Activated T-cell treated with anti-CD3 and anti-CD28 coated beads, Interleukin-2, amount 50 U/mL, for 24 hours (primary cell): Measurements from ENCODE around the gene UBASH3A.

Experiments
- DNase-seq: peaks from one replicate; pipeline ENCODE4 v3.0.0-alpha.2; 2020
- H3K27ac Mint-ChIP-seq: 2 replicates; pipeline ENCODE4 v1.8.0; 2020; ENCODE audit warnings: mild to moderate bottlenecking, mixed read lengths
- H3K27me3 Mint-ChIP-seq: 2 replicates; pipeline ENCODE4 v1.8.0; 2020; ENCODE audit warnings: mixed read lengths
- H3K36me3 Mint-ChIP-seq: 2 replicates; pipeline ENCODE4 v1.8.0; 2020; ENCODE audit warnings: low read depth, mixed read lengths
- H3K4me1 Mint-ChIP-seq: 2 replicates; pipeline ENCODE4 v1.8.0; 2020; ENCODE audit warnings: low read depth, mixed read lengths
- H3K4me3 Mint-ChIP-seq: 2 replicates; pipeline ENCODE4 v1.8.0; 2020; ENCODE audit warnings: mild to moderate bottlenecking, moderate library complexity, mixed read lengths
- H3K9me3 Mint-ChIP-seq: 2 replicates; pipeline ENCODE4 v1.8.0; 2020; ENCODE audit warnings: mixed read lengths

UBASH3A gene

GRCh38 chr21:42431196-42431595, 27.5 kb downstream of the UBASH3A start:
- Mint-ChIP-seq H3K27ac (no peak overlapping the region), H3K27me3 (no peaks in the 10 kb centered on the region), H3K9me3 (peaks cover 11% of the 10 kb centered on the region), H3K36me3 (peaks cover 99% of the 10 kb centered on the region), H3K4me1 (peaks cover 46% of the 10 kb centered on the region), H3K4me3 (no peak overlapping the region)
- DNase-seq = no peak

GRCh38 chr21:42432695-42433094, 29.0 kb downstream of the UBASH3A start:
- no peak for DNase-seq
- H3K27ac Mint-ChIP-seq = no peak overlapping the region
- H3K9me3 Mint-ChIP-seq = peaks cover 11% of the 10 kb centered on the region
- H3K4me1 Mint-ChIP-seq = peaks cover 47% of the 10 kb centered on the region
- peaks cover 99% of the 10 kb centered on the region for H3K36me3 Mint-ChIP-seq
- no peak overlapping the region for H3K4me3 Mint-ChIP-seq
- no peaks in the 10 kb centered on the region for H3K27me3 Mint-ChIP-seq

GRCh38 chr21:42433946-42434551, 30.3 kb downstream of the UBASH3A start:
- Mint-ChIP-seq H3K27ac (peak overlapping the region; percentile 30), H3K9me3 (peaks cover 11% of the 10 kb centered on the region), H3K36me3 (peaks cover 99% of the 10 kb centered on the region), H3K27me3 (no peaks in the 10 kb centered on the region), H3K4me3 (no peak overlapping the region), H3K4me1 (peaks cover 56% of the 10 kb centered on the region)
- no peak for DNase-seq

GRCh38 chr21:42434884-42435283, 31.2 kb downstream of the UBASH3A start:
- Mint-ChIP-seq H3K9me3 (peaks cover 11% of the 10 kb centered on the region), H3K36me3 (peaks cover 99% of the 10 kb centered on the region), H3K27me3 (no peaks in the 10 kb centered on the region), H3K4me3 (no peak overlapping the region), H3K4me1 (peaks cover 64% of the 10 kb centered on the region), H3K27ac (peak overlapping the region; percentile 33)
- no peak for DNase-seq

- Mint-ChIP-seq H3K36me3 (peaks cover 99% of the 10 kb centered on the region), H3K27me3 (no peaks in the 10 kb centered on the region)
These were observed 31.7 kb downstream of the UBASH3A start for GRCh38 chr21:42435401-42435800.

GRCh38 chr21:42435833-42436232, 32.1 kb downstream of the UBASH3A start:
- Mint-ChIP-seq H3K36me3 (peaks cover 99% of the 10 kb centered on the region), H3K27me3 (no peaks in the 10 kb centered on the region)
- no peak for DNase-seq

More at GRCh38 chr21:42435401-42435800, 31.7 kb downstream of the UBASH3A start:
- H3K9me3 Mint-ChIP-seq = peaks cover 11% of the 10 kb centered on the region
- no peak overlapping the region for H3K27ac Mint-ChIP-seq
- H3K4me1 Mint-ChIP-seq = peaks cover 69% of the 10 kb centered on the region
- no peak overlapping the region for H3K4me3 Mint-ChIP-seq
- no peak for DNase-seq

GRCh38 chr21:42436914-42437313, 33.2 kb downstream of the UBASH3A start:
- H3K4me1 Mint-ChIP-seq = peaks cover 77% of the 10 kb centered on the region
- no peak overlapping the region for H3K4me3 Mint-ChIP-seq
- H3K36me3 Mint-ChIP-seq = peaks cover 94% of the 10 kb centered on the region
- no peak for DNase-seq
- H3K9me3 Mint-ChIP-seq = peaks cover 11% of the 10 kb centered on the region
- no peaks in the 10 kb centered on the region for H3K27me3 Mint-ChIP-seq
- no peak overlapping the region for H3K27ac Mint-ChIP-seq

More at GRCh38 chr21:42435833-42436232, 32.1 kb downstream of the UBASH3A start:
- Mint-ChIP-seq H3K9me3 (peaks cover 11% of the 10 kb centered on the region), H3K27ac (no peak overlapping the region), H3K4me3 (no peak overlapping the region), H3K4me1 (peaks cover 74% of the 10 kb centered on the region)

- Mint-ChIP-seq H3K9me3 (peaks cover 5% of the 10 kb centered on the region), H3K27me3 (no peaks in the 10 kb centered on the region), H3K4me3 (no peak overlapping the region), H3K4me1 (peaks cover 71% of the 10 kb centered on the region), H3K27ac (no peak overlapping the region), H3K36me3 (peaks cover 94% of the 10 kb centered on the region)
- DNase-seq = no peak
These were observed 34.1 kb downstream of the UBASH3A start for GRCh38 chr21:42437786-42438185.

- Mint-ChIP-seq H3K36me3 (peaks cover 94% of the 10 kb centered on the region), H3K4me1 (peaks cover 66% of the 10 kb centered on the region)
These were observed 34.9 kb downstream of the UBASH3A start for GRCh38 chr21:42438316-42439205.

GRCh38 chr21:42439284-42440186, 35.8 kb downstream of the UBASH3A start:
- H3K36me3 Mint-ChIP-seq = peaks cover 93% of the 10 kb centered on the region
- peaks cover 56% of the 10 kb centered on the region for H3K4me1 Mint-ChIP-seq
- peak overlapping the region; percentile 87 for H3K27ac Mint-ChIP-seq
- peak overlapping the region; percentile 25 for H3K4me3 Mint-ChIP-seq
- H3K27me3 Mint-ChIP-seq = no peaks in the 10 kb centered on the region
- DNase-seq = peak; percentile 60
- peaks cover 5% of the 10 kb centered on the region for H3K9me3 Mint-ChIP-seq

More at GRCh38 chr21:42438316-42439205, 34.9 kb downstream of the UBASH3A start:
- Mint-ChIP-seq H3K4me3 (no peak overlapping the region), H3K27ac (peak overlapping the region; percentile 87), H3K9me3 (peaks cover 5% of the 10 kb centered on the region), H3K27me3 (no peaks in the 10 kb centered on the region)
- DNase-seq = no peak

GRCh38 chr21:42440187-42440792, 36.6 kb downstream of the UBASH3A start:
- no peak for DNase-seq
- Mint-ChIP-seq H3K4me3 (peak overlapping the region; percentile 28), H3K9me3 (peaks cover 2% of the 10 kb centered on the region), H3K27me3 (no peaks in the 10 kb centered on the region), H3K36me3 (peaks cover 93% of the 10 kb centered on the region), H3K27ac (peak overlapping the region; percentile 87), H3K4me1 (peaks cover 49% of the 10 kb centered on the region)

- H3K27ac Mint-ChIP-seq = no peak overlapping the region
- no peaks in the 10 kb centered on the region for H3K27me3 Mint-ChIP-seq
- DNase-seq = no peak
- no peak overlapping the region for H3K4me3 Mint-ChIP-seq
- H3K9me3 Mint-ChIP-seq = no peaks in the 10 kb centered on the region
- peaks cover 94% of the 10 kb centered on the region for H3K36me3 Mint-ChIP-seq
- H3K4me1 Mint-ChIP-seq = peaks cover 50% of the 10 kb centered on the region
These were observed 38.3 kb downstream of the UBASH3A start for GRCh38 chr21:42441963-42442362.

GRCh38 chr21:42443181-42443785, 39.6 kb downstream of the UBASH3A start:
- Mint-ChIP-seq H3K9me3 (no peaks in the 10 kb centered on the region), H3K4me3 (no peak overlapping the region), H3K36me3 (peaks cover 94% of the 10 kb centered on the region), H3K4me1 (peaks cover 49% of the 10 kb centered on the region), H3K27ac (no peak overlapping the region), H3K27me3 (no peaks in the 10 kb centered on the region)
- DNase-seq = peak; percentile 20
